ENCODE results near the gene NCAM1.

GRCh38 chr11:113057038-113057437 is 95.8 kb downstream of the NCAM1 start:
- TF ChIP-seq, protein P1, sequence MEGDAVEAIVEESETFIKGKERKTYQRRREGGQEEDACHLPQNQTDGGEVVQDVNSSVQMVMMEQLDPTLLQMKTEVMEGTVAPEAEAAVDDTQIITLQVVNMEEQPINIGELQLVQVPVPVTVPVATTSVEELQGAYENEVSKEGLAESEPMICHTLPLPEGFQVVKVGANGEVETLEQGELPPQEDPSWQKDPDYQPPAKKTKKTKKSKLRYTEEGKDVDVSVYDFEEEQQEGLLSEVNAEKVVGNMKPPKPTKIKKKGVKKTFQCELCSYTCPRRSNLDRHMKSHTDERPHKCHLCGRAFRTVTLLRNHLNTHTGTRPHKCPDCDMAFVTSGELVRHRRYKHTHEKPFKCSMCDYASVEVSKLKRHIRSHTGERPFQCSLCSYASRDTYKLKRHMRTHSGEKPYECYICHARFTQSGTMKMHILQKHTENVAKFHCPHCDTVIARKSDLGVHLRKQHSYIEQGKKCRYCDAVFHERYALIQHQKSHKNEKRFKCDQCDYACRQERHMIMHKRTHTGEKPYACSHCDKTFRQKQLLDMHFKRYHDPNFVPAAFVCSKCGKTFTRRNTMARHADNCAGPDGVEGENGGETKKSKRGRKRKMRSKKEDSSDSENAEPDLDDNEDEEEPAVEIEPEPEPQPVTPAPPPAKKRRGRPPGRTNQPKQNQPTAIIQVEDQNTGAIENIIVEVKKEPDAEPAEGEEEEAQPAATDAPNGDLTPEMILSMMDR (IDR thresholded peaks at IDR 0.05): no peak
- no peak for TF ChIP-seq POLR2A (IDR thresholded peaks at IDR 0.05)

Measured in Peyer's patch (tissue), 4 donors.